Mucosa of gallbladder (tissue), 1 donor: ENCODE measurements around the gene COL24A1. TPM values are rescaled to one million over a fixed set of nuclear protein-coding genes. Genes with fewer than 3 reads are reported as not detected.

Experiments
- DNase-seq: peaks from one replicate; pipeline ENCODE4 v3.0.0-alpha.2; 2020; ENCODE audit warnings: low spot score
- total RNA-seq: library from RNA; stranded (reverse); gene quantifications from one replicate; pipeline ENCODE4 v1.2.1, GENCODE V29; 2021
- donor health status: DM: no; HTN: no; CAD: no.

COL24A1 gene
- total RNA-seq, 1 donor from 2014 or later: 1.5 TPM

GRCh38 chr1:85689775-85690404 lies 466.7 kb downstream of the COL24A1 start:
- DNase-seq: no peak

GRCh38 chr1:85683292-85684025 lies 473.1 kb downstream of the COL24A1 start:
- no peak for DNase-seq

- no peak for DNase-seq
These were observed 475.5 kb downstream of the COL24A1 start for GRCh38 chr1:85681087-85681486.

Other genes starting within 250 kb of the COL24A1 start
- gene ODF2L, start 239.6 kb upstream of the COL24A1 start, total RNA-seq: 28.3 TPM